Upper lobe of right lung (tissue), 1 donor: ENCODE data around the gene GBP4. TPM values are rescaled to one million over a fixed set of nuclear protein-coding genes. Genes with fewer than 3 reads are reported as not detected.

Experiments used
- ATAC-seq: fragments of 200-7000 bp; cut with Tn5 transposase; one replicate; pipeline ENCODE4 v1.9.1; 2020; ENCODE audit warnings: mild to moderate bottlenecking, moderate library complexity
- DNase-seq: peaks from one replicate; pipeline ENCODE4 v3.0.0-alpha.2; 2020
- H3K27ac ChIP-seq: fragments of 200-600 bp; one replicate; pipeline ENCODE4 v1.8.0; 2022
- H3K27me3 ChIP-seq: fragments of 200-600 bp; one replicate; pipeline ENCODE4 v1.8.0; 2022; ENCODE audit warnings: mild to moderate bottlenecking
- H3K36me3 ChIP-seq: fragments of 200-600 bp; one replicate; pipeline ENCODE4 v1.8.0; 2022
- H3K4me1 ChIP-seq: fragments of 200-600 bp; one replicate; pipeline ENCODE4 v1.8.0; 2022
- H3K4me3 ChIP-seq: fragments of 200-600 bp; one replicate; pipeline ENCODE4 v1.8.0; 2022; ENCODE audit warnings: mild to moderate bottlenecking
- H3K9me3 ChIP-seq: fragments of 200-600 bp; one replicate; pipeline ENCODE4 v1.8.0; 2022
- intact Hi-C: fragments of 100-400 bp; cut with DNase I; formaldehyde crosslinking; loops from one replicate; pipeline ENCODE4 v1.11.0; 2022
- total RNA-seq: library from RNA; stranded (reverse); fragmentation: NEBNext Ultra II Directional; extraction: Animal tissue kit (Norgen Biotek cat#: 25700); gene quantifications from one replicate; pipeline ENCODE4 v1.2.1, GENCODE V29; 2021
- TF ChIP-seq, protein P1 (sequence below): fragments of 200-600 bp; IDR thresholded peaks from one replicate; pipeline ENCODE4 v1.8.0; 2022; ENCODE audit warnings: antibody characterized with exemption
- donor health status: DM: no; HTN: yes; CAD: no; lungs with severe emphysema.

GBP4 gene
- total RNA-seq, 1 donor from 2014 or later, result 32.9 TPM

DNA sequence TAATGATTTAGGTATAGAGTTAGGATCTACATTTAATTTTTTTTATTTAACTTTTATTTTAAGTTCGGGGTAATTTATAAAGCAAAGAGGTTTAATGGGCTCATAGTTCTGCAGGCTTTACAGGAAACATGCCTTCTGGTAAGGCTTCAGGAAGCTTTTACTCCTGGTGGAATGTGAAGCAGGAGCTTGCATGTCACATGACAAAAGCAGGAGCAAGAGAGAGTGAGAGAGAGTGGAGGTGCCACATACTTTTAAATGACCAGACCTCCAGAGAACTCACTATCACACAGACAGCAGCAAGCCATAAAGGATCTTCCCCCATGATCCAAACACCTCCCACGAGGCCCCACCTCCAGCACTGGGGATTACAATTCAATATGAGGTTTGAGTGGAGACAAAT, 55.3 kb downstream of the GBP4 start:
- Histone ChIP-seq H3K36me3 (no peaks in the 10 kb centered on the region), H3K4me3 (no peak overlapping the region), H3K27me3 (no peaks in the 10 kb centered on the region), H3K27ac (no peak overlapping the region), H3K4me1 (no peaks in the 10 kb centered on the region), H3K9me3 (no peaks in the 10 kb centered on the region)
- TF ChIP-seq, protein P1, sequence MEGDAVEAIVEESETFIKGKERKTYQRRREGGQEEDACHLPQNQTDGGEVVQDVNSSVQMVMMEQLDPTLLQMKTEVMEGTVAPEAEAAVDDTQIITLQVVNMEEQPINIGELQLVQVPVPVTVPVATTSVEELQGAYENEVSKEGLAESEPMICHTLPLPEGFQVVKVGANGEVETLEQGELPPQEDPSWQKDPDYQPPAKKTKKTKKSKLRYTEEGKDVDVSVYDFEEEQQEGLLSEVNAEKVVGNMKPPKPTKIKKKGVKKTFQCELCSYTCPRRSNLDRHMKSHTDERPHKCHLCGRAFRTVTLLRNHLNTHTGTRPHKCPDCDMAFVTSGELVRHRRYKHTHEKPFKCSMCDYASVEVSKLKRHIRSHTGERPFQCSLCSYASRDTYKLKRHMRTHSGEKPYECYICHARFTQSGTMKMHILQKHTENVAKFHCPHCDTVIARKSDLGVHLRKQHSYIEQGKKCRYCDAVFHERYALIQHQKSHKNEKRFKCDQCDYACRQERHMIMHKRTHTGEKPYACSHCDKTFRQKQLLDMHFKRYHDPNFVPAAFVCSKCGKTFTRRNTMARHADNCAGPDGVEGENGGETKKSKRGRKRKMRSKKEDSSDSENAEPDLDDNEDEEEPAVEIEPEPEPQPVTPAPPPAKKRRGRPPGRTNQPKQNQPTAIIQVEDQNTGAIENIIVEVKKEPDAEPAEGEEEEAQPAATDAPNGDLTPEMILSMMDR, result no peak
- no peak for DNase-seq
- ATAC-seq, result no peak
- intact Hi-C loops, result no loop called here

DNA sequence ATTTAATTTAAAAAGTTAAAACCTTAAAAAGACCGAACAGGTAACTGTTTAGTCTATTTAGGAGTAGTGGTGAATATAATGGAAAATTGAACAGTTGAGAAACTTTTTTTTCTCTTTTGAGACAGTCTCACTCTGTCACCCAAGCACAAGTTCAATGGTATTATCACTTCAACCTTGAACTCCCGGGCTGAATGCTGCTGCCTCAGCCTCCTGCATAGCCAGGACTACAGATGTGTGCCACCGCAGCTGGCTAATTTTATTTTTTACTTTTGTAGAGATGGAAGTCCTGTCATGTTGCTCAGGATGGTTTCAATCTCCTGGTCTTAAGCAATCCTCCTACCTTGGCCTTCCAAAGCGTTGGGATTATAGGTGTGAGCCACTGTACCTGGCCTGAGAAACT, 56.6 kb downstream of the GBP4 start:
- intact Hi-C loops, result no loop called here
- Histone ChIP-seq H3K9me3 (no peaks in the 10 kb centered on the region), H3K4me3 (no peak overlapping the region), H3K27me3 (no peaks in the 10 kb centered on the region), H3K36me3 (no peaks in the 10 kb centered on the region), H3K27ac (no peak overlapping the region), H3K4me1 (no peaks in the 10 kb centered on the region)
- ATAC-seq (no peak), DNase-seq (no peak)
- TF ChIP-seq, protein P1, result no peak

DNA sequence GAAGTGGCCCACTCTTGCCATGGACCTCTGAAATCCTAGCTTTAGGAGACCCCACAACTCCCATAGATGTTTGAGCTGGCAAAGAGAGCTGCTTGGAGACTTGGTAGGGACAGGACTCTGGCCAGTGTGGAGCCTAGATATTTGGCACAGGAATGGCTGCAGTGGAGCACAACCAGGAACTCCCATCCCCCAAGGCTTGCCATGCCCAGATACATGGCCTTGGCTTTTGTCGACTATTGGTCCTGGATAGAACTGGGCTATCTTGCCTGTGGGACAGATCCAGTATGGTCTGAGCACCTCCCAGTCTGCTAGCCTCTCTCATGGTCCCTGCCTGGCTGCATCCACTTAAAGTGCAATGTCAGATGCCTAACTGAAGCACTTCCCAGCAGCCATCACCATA, 65.0 kb downstream of the GBP4 start:
- intact Hi-C loops, result no loop called here
- ATAC-seq (no peak), DNase-seq (no peak)
- H3K27ac ChIP-seq, result no peak overlapping the region
- no peaks in the 10 kb centered on the region for H3K27me3 ChIP-seq
- no peaks in the 10 kb centered on the region for H3K36me3 ChIP-seq
- H3K4me3 ChIP-seq, result no peak overlapping the region
- TF ChIP-seq, protein P1, result no peak
- peaks cover 14% of the 10 kb centered on the region for H3K4me1 ChIP-seq
- H3K9me3 ChIP-seq, result no peaks in the 10 kb centered on the region

Other genes with a start within 250 kb of the GBP4 start
- 17.9 TPM for gene KYAT3, start 206.3 kb downstream of the GBP4 start, total RNA-seq
- 16.2 TPM for gene RBMXL1, start 206.3 kb downstream of the GBP4 start, total RNA-seq
- 46.6 TPM for gene GBP3, start 176.1 kb downstream of the GBP4 start, total RNA-seq
- gene GBP1, start 133.7 kb downstream of the GBP4 start, total RNA-seq, result 42.2 TPM
- gene GBP2, start 72.8 kb downstream of the GBP4 start, total RNA-seq, result 40.8 TPM
- gene GBP7, start 22.9 kb downstream of the GBP4 start, total RNA-seq, result 0.32 TPM
- gene GBP5, start 73.9 kb upstream of the GBP4 start, total RNA-seq, result 5.4 TPM
- 0.12 TPM for gene GBP6, start 165.1 kb upstream of the GBP4 start, total RNA-seq